HL-60 (cell line): ENCODE results near the gene ST3GAL4.

Source experiments
- CTCF ChIP-seq: IDR thresholded peaks from one replicate; pipeline ENCODE4 v1.5.1; 2011; ENCODE audit warnings: low read length, control low read depth, inconsistent platforms; ENCODE audit not compliant: insufficient read depth
- POLR2AphosphoS5 ChIP-seq: IDR thresholded peaks from 2 replicates; pipeline ENCODE4 v1.6.1; 2012; ENCODE audit warnings: low read depth
- SPI1 ChIP-seq: IDR thresholded peaks from 2 replicates; pipeline ENCODE4 v1.6.1; 2012; ENCODE audit warnings: low read depth, mild to moderate bottlenecking, borderline replicate concordance

GRCh38 chr11:126457817-126458216 lies 102.3 kb downstream of the ST3GAL4 start:
- no peak for TF ChIP-seq SPI1
- TF ChIP-seq CTCF: no peak
- no peak for TF ChIP-seq POLR2AphosphoS5
